GM03348 (cell line): ENCODE data around the gene COL19A1.
"Not testable (repeated sequence)": the region's sequence is repeated elsewhere in the genome, so short reads cannot be mapped to it uniquely, and the experiment has no call there.

Source experiments
- DNase-seq: peaks from one replicate; pipeline ENCODE4 v3.0.0; 2012; ENCODE audit warnings: low spot score

Gene COL19A1

DNA sequence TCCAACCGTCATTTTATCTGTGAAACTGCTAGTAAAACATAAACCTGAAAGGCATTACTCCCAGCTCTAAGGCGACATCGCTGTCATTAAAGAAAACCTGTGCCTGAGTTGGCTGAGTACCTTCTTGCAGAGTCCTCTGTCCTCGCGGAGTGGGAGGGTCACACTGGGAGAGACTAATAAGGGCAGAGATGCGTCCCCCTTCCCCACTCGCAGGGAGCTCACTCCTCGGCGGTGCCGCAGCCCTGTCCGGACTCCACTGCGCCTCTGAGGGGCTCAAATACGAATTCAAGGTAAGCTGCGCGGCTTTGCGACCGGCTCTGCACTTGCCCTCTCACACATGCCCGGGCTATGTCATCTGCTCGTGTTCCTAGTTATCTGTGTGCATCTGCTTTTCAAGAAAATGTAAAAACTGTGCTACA is at the start of gene COL19A1:
Gene COL19A1, plus strand, starts transcription at position 206 of the 419 bp plus-strand sequence. CDS start 13,012 bp downstream, outside the sequence.
- DNase-seq: no peak

- no peak for DNase-seq
These were observed 49.8 kb upstream of the COL19A1 start for GRCh38 chr6:69816569-69816968.

GRCh38 chr6:69817358-69817757 is 49.0 kb upstream of the COL19A1 start:
- no peak for DNase-seq

- DNase-seq: no peak
These were observed 48.0 kb upstream of the COL19A1 start for GRCh38 chr6:69818223-69818930.

DNA sequence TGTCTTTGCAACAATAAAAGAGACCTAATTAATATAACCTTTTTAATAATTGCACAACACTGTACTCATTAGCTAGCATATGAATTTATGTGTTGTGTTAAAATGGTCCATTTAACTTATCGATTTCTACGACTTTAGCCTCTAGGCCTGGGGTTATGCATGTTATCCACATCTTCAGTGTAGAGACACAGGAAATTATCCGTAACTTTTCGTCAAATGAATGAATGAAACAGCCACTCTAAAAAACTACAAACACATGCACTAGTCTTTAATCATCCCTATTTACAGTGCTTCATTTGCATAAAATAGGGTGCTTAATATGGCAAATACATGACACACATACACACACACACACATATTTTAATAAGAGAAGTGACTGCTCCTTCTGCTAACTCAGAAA is 47.2 kb upstream of the COL19A1 start:
- no peak for DNase-seq

GRCh38 chr6:69820018-69820417 is 46.3 kb upstream of the COL19A1 start:
- DNase-seq: no peak

DNA sequence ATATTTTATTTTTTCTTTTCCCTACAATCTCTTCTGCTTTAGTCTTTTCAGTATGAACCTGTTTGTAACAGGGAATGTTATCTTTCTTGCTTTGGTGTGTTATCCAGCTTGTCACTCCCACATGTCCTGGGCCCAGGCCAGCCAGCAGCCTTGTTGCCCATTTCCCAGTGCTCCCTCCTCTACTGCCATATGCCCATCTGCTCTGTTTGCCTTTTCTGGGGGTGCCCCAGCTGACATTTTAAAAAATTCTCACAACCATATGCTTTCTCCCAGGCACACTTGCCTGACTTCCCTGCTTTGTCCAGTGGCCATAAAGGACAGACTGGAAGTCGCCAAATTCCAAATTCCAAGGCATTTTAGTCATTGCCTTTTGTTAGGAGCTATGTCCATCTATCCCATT is 45.9 kb upstream of the COL19A1 start:
- no peak for DNase-seq

DNA sequence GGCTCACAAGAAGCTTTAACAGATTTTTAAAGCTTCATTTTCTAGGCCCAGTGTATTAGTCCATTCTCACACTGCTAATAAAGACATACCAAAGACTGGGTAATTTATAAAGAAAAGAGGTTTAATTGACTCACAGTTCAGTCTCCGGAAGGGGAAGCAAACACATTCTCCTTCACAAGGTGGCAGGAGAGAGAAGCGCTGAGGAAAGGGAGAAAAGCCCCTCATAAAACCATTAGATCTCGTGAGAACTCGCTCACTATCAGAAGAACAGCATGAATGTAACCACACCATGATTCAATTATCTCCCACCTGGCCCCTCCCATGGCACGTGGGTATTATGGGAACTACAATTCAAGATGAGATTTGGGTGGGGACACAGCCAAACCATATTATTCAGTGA is 42.0 kb upstream of the COL19A1 start:
- DNase-seq: not testable (repeated sequence)

DNA sequence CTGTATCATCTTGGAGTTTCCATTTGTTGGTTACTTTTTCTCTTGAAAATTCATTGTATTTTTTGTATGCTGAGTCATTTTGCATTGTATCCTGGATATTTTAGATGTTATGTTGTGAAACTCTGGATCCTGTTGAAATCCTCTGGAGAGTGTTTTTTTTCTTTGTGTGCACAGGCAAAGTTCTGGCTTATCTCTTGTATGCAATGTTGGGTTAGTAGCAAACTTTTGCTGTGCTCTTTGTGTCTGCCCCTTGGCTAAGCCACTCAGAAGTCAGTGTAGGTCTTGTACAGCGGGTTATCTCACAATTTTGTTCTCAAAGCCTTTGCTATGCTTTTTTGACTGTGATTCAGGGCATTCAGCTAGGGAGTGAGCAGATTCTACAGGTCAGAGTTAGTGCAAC is 40.5 kb upstream of the COL19A1 start:
- DNase-seq: no peak

DNA sequence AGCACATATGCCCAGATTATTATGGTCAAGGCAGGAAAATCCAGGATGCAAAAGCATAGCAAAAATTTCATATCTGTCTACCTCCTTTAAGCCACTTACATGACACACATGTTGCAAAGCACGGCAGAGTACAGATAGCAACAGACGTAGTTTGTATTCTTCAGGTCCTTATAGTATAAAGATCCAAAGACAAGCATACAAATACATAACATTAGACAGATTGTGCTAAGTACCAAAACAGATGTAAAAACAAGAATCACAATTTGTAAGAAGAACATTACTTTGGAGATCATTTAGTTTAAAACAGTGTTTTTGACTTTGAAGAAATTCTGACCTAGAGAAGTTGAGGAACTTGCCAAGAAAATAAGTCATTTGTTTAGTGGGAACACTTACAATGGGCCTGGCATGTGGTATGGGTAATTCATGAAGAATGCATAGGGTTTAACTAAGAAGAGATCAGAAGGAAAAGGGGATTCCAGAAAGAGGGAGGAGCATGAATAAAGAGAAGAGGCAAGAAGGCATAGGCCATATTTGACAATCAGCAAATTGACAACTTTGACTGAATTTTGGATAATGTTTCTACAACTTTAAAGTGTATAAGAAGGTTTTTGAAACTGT is 39.0 kb upstream of the COL19A1 start:
- no peak for DNase-seq

DNA sequence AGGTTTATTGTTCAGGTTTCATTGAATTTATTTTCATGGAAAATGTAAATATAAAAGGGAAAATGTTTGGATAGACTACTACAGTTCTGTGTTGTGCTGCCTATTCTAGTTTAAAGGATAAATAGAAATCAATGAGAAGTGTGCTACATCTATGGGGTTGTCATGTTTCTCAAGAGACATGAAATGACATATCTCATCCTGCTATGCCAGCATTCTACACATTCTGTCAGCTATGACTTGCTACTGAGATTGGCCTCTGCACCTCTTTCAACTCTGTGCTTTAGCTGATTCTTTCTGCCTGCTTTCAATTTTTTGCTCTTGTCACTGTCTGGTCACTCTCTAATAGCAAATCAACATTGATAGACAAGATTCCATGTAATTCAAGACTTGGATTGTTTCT is 33.8 kb upstream of the COL19A1 start:
- DNase-seq: no peak

DNA sequence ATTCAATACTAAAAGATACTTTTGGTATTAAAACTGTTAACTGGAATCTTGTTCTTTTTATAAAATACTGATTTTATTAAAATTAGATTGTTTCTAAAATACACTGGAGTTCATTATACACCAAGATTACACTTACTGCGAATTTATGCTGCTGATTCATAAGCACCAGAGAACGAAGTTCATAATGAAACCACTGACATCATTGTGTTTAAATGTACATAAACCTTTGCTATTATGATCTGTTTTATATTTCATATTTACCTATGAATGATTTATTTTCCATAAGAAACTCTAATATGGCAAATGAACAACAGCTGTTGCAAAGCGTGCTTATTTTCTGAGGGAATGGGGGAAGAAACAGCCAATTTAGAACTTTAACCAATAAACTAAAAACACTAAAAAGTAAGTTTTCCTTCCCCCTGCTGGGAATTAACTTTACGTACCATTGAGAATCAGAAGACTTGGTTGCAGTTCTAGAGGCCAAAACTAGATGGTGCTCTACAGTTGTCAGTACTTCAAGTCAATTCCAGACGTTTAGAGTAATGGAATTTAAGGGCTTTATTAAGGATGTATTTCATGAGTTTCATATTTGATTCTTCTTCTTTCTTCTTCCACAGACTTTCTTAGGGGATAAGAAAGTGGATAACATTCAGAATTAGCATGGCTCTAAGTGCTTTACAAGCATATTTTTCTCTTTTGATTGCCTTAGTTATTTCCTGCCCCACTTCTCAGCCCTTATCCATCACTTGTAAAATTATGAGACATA is 30.8 kb upstream of the COL19A1 start:
- DNase-seq: peak; percentile 51

DNA sequence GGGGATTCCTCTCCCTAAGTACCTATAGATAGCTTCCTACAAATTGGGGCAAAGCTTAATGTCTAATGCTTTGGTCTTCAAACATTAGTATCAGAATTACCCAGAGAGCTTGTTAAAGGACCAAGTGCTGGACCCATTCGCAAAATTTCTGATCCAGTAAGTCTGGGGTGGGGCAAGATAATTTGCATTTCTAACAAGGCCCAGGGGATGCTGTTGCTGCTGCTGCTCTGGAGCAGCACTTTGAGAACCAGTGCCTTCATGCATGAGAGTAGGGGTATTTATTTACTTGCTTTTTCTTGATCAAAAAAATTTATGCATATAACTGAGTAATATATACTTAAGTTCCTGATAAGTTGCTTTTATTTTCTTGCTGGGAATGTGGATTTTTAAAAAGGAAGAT is 24.5 kb upstream of the COL19A1 start:
- DNase-seq: no peak

GRCh38 chr6:69843189-69843588 is 23.2 kb upstream of the COL19A1 start:
- DNase-seq: no peak

GRCh38 chr6:69846312-69846711 is 20.0 kb upstream of the COL19A1 start:
- DNase-seq: no peak

DNA sequence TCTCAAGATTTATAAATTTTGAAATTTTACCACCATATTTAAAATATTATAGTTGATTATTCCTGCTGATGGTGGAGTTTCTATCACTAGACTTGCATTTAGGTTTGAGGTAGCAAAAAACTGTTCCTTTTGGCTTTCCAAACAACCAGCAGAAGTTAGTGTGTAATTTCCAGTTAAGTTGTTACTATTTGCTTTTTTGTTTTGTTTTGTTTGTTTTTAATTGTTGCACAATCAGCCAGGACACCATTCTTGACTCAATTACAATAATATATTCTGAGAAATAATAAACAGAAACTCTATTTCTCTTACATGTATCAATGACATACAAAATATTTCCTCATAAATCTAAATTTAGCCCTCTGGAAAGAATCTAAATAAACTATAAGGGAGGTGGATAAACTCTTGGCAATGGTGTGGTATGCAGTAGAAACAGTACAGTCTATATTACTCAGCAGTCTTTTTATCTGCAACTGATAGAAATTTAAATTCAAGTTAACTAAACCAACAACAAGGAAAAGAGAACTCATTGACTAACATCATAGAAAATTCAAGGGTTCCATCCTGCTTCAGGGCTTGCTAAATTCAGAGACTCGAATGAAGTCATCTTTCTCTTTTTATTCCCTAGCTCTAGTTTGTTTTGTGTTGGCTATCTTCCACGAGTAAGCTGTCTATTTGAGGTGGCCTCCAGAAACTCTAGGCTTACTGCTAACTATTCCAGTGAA is 19.4 kb upstream of the COL19A1 start:
- no peak for DNase-seq

- DNase-seq: no peak
These were observed 18.9 kb upstream of the COL19A1 start for GRCh38 chr6:69847492-69847788.

DNA sequence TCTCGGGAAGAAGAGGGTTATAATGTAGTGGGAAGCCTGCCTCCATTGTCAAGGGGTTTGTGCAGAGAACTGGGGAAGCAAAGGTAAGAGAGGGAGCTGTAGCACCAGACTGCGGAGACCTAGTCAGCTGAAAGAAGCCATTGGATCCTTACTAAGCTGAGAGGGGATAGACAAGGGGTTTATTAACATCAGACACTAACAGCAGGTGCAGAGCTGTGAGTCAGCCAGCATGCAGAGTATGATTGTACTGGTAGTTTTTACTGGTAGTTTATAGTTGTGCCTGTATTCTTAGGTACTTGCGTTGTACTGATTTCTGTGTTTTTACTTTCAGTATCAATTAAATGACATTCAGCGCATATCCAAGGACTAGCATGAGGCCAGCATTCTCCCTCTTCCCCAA is 17.8 kb upstream of the COL19A1 start:
- no peak for DNase-seq

DNA sequence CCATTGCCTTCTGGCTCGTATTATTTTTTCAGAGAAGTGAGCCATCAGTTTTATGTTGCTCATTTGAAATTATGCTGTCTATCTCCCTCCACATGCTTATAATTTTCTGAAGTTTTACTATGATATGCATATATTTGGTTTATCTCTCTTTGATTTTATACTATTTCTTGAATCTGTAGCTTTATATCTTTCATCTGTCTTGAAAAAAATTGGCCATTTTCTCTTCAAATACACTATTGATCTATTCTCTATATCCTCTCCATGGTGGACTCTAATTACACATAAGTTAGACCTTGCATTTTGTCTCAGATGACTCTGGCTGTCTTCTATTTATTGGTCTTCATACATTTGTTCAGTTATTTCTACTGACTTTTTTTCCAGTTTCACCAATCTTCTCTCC is 13.7 kb upstream of the COL19A1 start:
- DNase-seq: no peak

GRCh38 chr6:69861986-69862385 is 4.4 kb upstream of the COL19A1 start:
- DNase-seq: no peak

DNA sequence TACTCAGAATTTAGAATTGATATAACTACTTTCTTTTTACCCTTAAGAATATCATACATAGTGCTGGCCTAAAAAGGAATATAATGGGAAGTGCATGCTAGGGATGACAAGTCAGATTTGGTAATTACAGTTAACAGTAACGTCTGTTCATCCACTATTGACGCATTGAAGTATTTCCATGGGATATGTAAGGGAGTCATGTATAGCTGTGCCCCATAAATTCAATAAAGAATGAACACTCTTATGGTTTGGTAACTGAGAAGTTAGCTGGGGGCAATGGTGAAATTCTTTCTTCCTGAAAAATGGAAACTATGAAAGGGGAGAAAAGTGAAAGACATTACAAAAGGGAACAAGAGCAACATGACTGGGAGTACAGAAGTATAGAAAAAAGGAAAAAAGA is 2.6 kb upstream of the COL19A1 start:
- DNase-seq: no peak

GRCh38 chr6:69865126-69865525 is 1.2 kb upstream of the COL19A1 start:
- peak; percentile 48 for DNase-seq
